Common myeloid progenitor, CD34-positive (primary cell): ENCODE results near the gene HCRT.

Experiments used
- CTCF ChIA-PET: fragments of 350-600 bp; sonication (Branson Sonifier 250); formaldehyde crosslinking; loops from one replicate; lab custom pipeline; 2021; ENCODE audit warnings: antibody characterized with exemption; lab: Charles Lee
- POLR2A ChIA-PET: fragments of 350-600 bp; sonication (Branson Sonifier 250); formaldehyde crosslinking; loops from one replicate; lab custom pipeline; 2021; ENCODE audit warnings: antibody characterized with exemption; lab: Charles Lee
- DNase-seq, 3 donors: peaks; one replicate each; pipeline versions ENCODE4 v3.0.0 to v3.0.0-alpha.2; 2013
- H3K27ac ChIP-seq, 2 experiments: 1 replicate in 1 of 2; 2 replicates in 1 of 2; pipeline ENCODE4 v1.7.0; 2013; ENCODE audit warnings: inconsistent platforms in 2 of 2, low read length in 2 of 2, mild to moderate bottlenecking in 2 of 2, low read depth in 1 of 2, moderate library complexity in 1 of 2; ENCODE audit not compliant: severe bottlenecking in 2 of 2, insufficient read depth in 1 of 2, poor library complexity in 1 of 2
- H3K27me3 ChIP-seq, 5 experiments: replicated peaks in 2 of 5; 1 replicate in 3 of 5; 2 replicates in 2 of 5; pipeline versions ENCODE4 v1.6.1 to v1.7.0; 2013; ENCODE audit warnings: low read length in 4 of 5, mild to moderate bottlenecking in 2 of 5, moderate library complexity in 2 of 5, inconsistent platforms in 1 of 5; ENCODE audit not compliant: insufficient read depth in 5 of 5, control insufficient read depth in 4 of 5
- H3K36me3 ChIP-seq, 4 experiments: 1 replicate in 2 of 4; 2 replicates in 2 of 4; pipeline versions ENCODE4 v1.6.1 to v1.7.0; 2013; ENCODE audit warnings: low read length in 3 of 4, control low read depth in 1 of 4, mild to moderate bottlenecking in 1 of 4; ENCODE audit not compliant: control insufficient read depth in 4 of 4, insufficient read depth in 4 of 4
- H3K4me1 ChIP-seq, 4 experiments: 1 replicate in 3 of 4; 2 replicates in 1 of 4; pipeline versions ENCODE4 v1.6.1 to v1.7.1; 2013; ENCODE audit warnings: low read length in 3 of 4, mild to moderate bottlenecking in 3 of 4, control low read depth in 1 of 4, inconsistent platforms in 1 of 4, moderate library complexity in 1 of 4; ENCODE audit not compliant: control insufficient read depth in 4 of 4, insufficient read depth in 4 of 4; ENCODE audit errors: control extremely low read depth in 1 of 4
- H3K4me3 ChIP-seq, 7 experiments: 1 replicate in 4 of 7; 2 replicates in 3 of 7; pipeline versions ENCODE4 v1.5.1 to v1.7.0; 2013; ENCODE audit warnings: mild to moderate bottlenecking in 7 of 7, low read length in 6 of 7, moderate library complexity in 6 of 7, inconsistent platforms in 2 of 7, low read depth in 2 of 7, control low read depth in 1 of 7; ENCODE audit not compliant: insufficient read depth in 4 of 7, control insufficient read depth in 1 of 7; ENCODE audit errors: extremely low read depth in 1 of 7
- H3K9me3 ChIP-seq, 5 experiments: 1 replicate in 4 of 5; 2 replicates in 1 of 5; pipeline versions ENCODE4 v1.6.1 to v1.7.1; 2013; ENCODE audit warnings: low read length in 4 of 5, mild to moderate bottlenecking in 2 of 5, inconsistent platforms in 1 of 5, low read depth in 1 of 5, moderate library complexity in 1 of 5; ENCODE audit not compliant: control insufficient read depth in 4 of 5, insufficient read depth in 2 of 5; ENCODE audit errors: control extremely low read depth in 1 of 5
- WGBS: methylation state at CpG from one replicate; pipeline ENCODE4 v1.1.5; 2013; ENCODE audit not compliant: insufficient coverage; 5-methylcytosine and 5-hydroxymethylcytosine counted together

Gene HCRT

DNA sequence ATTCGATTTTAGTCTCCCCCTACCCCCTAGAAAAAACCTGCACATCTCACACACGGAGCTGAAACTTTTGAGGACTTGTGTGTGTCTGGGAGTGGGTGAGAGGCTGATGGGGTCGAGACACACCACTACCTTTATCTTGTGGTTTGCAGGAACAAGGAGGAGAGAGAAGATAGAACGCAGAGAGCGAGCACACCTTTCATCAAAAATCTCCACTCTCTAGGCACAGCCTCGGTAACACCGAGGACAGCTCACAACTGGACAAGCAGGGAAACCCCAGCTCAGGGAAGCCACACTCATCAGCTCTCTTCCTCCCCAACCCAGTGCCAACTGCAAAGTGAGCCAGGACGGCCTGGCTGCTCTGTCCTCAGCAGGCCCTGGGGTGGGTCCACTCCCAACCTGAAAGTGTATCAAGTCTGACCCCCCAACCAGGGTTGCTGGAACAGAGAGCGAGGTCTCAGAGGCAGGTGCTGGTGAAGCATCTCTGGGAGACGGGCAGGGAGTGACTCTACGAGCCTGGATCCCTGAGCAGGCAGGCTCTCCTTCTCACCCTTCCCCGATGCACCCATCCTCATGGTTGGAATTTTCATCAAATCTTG lies 14.3 kb upstream of the HCRT start:
- WGBS = 49% methylated on average over 3 of the region's 12 CpGs
- no peak overlapping the region for H3K4me3 ChIP-seq
- peak overlapping the region; percentile 40 to 67 for H3K27ac ChIP-seq
- H3K36me3 ChIP-seq = peaks cover 2 to 48% (median 39%) of the 10 kb centered on the region in 4 experiments
- peaks cover 6 to 18% (median 15%) of the 10 kb centered on the region in 4 experiments for H3K4me1 ChIP-seq
- H3K27me3 ChIP-seq = no peaks in the 10 kb centered on the region
- H3K9me3 ChIP-seq = no peaks in the 10 kb centered on the region
- POLR2A ChIA-PET = interaction anchor here (0.5 kb wide), 1 partner anchor 9 kb away, joined by 4 read pairs; no protein-coding TSS in a partner anchor
- CTCF ChIA-PET = interaction anchor here (0.7 to 1.4 kb wide), 5 partner anchors 9 to 183 kb away, joined by 3 read pairs; partner anchors contain the start of gene DNAJC7
- DNase-seq = no peak

DNA sequence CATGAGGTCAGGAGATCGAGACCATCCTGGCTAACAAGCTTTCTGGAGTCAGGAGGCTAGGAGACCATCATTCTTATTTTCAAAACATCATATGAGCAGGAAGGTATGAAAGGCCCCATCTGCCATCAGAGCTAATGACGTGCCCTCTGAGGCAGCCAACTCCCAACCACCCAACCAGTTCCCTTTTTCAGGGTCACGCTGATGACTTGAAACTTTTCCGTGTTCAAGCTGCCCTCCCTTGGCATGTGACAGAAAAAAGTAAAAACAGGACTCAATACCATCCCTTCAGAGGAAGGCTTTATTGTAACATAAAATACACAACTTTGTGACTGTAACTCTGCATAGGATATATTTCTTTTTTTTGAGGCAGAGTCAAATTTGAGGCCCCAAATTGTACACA lies 13.6 kb upstream of the HCRT start:
- ChIA-PET CTCF (interaction anchor here (0.7 to 1.8 kb wide), 5 partner anchors 10 to 182 kb away, joined by 3 to 5 read pairs (median 3); partner anchors contain the start of gene DNAJC7), POLR2A (interaction anchor here (0.5 kb wide), 1 partner anchor 9 kb away, joined by 4 read pairs; no protein-coding TSS in a partner anchor)
- H3K27ac ChIP-seq = peak overlapping the region; percentile 46 to 67
- peak; percentile 72 to 88 (median 84) for DNase-seq
- H3K27me3 ChIP-seq = no peaks in the 10 kb centered on the region
- peaks cover 6 to 24% (median 20%) of the 10 kb centered on the region in 4 experiments for H3K4me1 ChIP-seq
- H3K36me3 ChIP-seq = peaks cover 2 to 41% (median 34%) of the 10 kb centered on the region in 4 experiments
- no peaks in the 10 kb centered on the region for H3K9me3 ChIP-seq
- 0% methylated on average over 3 of the region's 4 CpGs for WGBS
- H3K4me3 ChIP-seq = no peak overlapping the region

DNA sequence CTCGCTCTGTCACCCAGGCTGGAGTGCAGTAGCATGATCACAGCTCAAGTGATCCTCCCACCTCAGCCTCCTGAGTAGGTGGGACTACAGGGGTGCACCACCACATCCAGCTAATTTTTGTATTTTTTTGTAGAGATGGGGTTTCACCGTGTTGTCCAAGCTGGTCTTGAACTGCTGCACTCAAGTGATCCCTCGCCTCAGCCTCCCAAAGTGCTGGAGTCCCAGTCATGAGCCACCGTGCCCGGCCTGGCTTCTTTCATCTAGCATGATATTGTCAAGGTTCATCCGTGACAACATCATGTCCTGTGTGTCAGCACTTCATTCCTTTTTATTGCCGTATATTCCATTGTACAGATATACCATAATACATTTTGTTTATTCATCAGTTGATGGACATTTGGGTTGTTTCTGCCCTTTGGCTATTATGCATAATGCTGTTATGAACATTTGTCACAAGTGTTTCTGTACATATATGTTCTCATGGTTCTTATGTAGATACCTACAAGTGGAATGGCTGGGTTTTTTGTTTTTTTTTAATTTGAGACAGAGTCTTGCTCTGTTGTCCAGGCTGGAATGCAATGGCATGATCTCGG lies 12.4 kb upstream of the HCRT start:
- CTCF ChIA-PET = interaction anchor here (1.4 to 1.8 kb wide), 2 partner anchors 9 to 181 kb away, joined by 3 to 5 read pairs; partner anchors contain the start of gene DNAJC7

DNA sequence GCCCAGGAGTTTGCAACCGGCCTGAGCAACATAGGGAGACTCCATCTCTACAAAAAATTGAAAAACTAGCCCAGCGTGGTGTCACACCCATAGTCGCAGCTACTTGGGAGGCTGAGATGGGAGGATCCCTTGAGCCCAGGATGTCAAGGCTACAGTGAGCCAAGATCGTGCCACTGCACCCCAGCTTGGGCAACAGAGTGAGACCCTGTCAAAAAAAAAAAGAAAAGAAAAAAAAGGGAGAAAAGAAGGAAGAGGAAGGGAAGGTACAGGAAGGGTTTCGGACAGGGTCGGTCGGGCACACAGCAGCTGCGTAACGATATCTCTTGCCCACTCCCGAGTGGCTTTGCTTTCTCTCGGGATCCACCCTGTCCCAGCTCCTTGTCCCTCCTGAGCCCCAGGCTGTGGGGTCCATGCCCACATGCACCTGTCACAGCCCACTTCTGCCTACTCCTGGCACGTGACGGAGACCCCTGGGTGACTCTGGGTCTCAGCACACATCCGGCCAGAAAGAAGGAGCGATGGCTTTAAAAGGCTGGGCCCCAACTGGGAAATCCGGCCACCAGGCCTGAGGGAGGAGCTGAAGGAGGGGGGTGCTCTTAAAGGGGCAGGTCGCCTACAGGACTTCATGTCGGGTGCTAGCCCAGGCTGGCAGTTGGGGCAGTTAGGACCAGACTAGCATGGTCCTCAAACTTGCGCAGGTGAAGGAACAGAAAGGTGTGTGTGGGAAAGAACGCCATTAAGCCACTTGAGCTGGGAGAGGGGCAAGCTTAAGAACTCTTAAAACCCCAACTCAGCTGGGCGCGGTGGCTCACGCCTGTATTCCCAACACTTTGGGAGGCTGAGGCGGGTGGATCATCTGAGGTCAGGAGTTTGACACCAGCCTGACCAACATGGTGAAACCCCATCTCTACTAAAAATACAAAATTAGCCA lies 9.0 kb upstream of the HCRT start, which contains the start of gene GHDC:
Gene GHDC, minus strand, starts transcription at position 526 of the 931 bp plus-strand sequence. CDS start 913 bp downstream, outside the sequence.
- DNase-seq = peak; percentile 65 to 82 (median 77)
- peak within 1 kb of the TSS; percentile 79 to 99 (median 96) for H3K4me3 ChIP-seq
- H3K27ac ChIP-seq = peak within 1 kb of the TSS; percentile 36 to 71
- peaks cover 8 to 37% (median 26%) of the 10 kb centered on the region in 4 experiments for H3K4me1 ChIP-seq
- WGBS = 6% methylated on average over 17 of the region's 24 CpGs
- ChIA-PET CTCF (interaction anchor here (0.7 to 4.0 kb wide), 11 partner anchors 10 to 345 kb away, joined by 3 to 14 read pairs (median 3); partner anchors contain the start of genes CNP and NKIRAS2), POLR2A (no interaction called here)
- peaks cover 0 to 20% (median 13%) of the 10 kb centered on the region in 4 experiments for H3K36me3 ChIP-seq
- H3K27me3 ChIP-seq = no peaks in the 10 kb centered on the region
- H3K9me3 ChIP-seq = no peaks in the 10 kb centered on the region

More for the DNA sequence above, 12.4 kb upstream of the HCRT start:
- Histone ChIP-seq H3K4me3 (no peak overlapping the region), H3K9me3 (no peaks in the 10 kb centered on the region), H3K4me1 (peaks cover 8 to 36% (median 31%) of the 10 kb centered on the region in 4 experiments), H3K36me3 (peaks cover 2 to 35% (median 26%) of the 10 kb centered on the region in 4 experiments), H3K27ac (no peak overlapping the region), H3K27me3 (no peaks in the 10 kb centered on the region)
- WGBS = 96% methylated on average over 5 of the region's 8 CpGs
- no peak for DNase-seq
- POLR2A ChIA-PET = no interaction called here

DNA sequence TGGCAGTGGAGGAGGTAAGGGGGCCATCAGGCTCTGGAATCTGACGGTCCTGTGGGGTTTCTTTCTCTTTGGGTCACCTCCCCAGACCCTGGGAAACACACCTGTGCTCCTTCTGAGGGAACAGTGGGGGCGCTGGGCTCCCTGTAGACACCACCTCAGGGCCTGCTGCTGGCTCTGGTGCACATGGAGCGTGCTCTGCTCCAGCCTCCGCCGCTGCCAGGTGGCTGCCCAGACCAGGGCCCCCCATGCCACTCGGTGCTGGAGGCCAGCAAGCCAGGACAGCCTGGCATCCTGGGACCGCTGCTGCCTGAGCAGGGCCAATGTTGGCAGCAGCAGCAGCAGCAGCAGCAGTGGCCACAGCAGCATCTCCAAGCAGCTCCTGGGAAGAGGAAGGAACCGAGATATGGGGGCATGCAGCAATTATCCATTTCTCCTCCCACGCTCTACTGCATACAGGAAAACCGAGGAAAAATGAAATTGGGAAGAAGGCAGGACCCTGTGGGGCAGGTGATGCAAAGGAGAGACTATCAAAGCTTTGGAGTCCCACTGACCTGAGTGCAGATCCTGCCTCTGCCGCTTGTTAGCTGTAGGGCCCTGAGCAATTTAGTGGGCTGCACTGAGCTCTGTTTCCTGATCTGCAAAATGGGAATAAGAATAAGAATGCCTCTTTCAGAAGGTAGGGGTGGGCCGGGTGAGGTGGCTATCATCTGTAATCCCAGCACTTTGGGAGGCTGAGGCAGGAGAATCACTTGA lies 8.1 kb upstream of the HCRT start:
- DNase-seq = no peak
- ChIA-PET POLR2A (interaction anchor here (0.6 kb wide), 1 partner anchor 81 kb away, joined by 3 read pairs; no protein-coding TSS in a partner anchor), CTCF (interaction anchor here (1.1 to 4.0 kb wide), 7 partner anchors 10 to 345 kb away, joined by 3 to 14 read pairs (median 3); no protein-coding TSS in a partner anchor)
- WGBS = 82% methylated on average over 11 of the region's 12 CpGs
- peak overlapping the region; percentile 79 to 99 (median 96) for H3K4me3 ChIP-seq
- no peaks in the 10 kb centered on the region for H3K27me3 ChIP-seq
- peaks cover 0 to 20% (median 13%) of the 10 kb centered on the region in 4 experiments for H3K36me3 ChIP-seq
- peaks cover 2 to 37% (median 27%) of the 10 kb centered on the region in 4 experiments for H3K4me1 ChIP-seq
- H3K27ac ChIP-seq = peak overlapping the region in 1 of 2 experiments; percentile 71
- no peaks in the 10 kb centered on the region for H3K9me3 ChIP-seq
